Heart left ventricle (tissue), 13 donors: ENCODE results near the gene PDK2.

Source experiments
- POLR2A ChIP-seq, 2 donors: fragments of 450-650 bp; IDR thresholded peaks; one replicate each; pipeline ENCODE4 v1.6.1; 2017; ENCODE audit warnings: antibody characterized with exemption in 2 of 2, mild to moderate bottlenecking in 2 of 2, moderate library complexity in 2 of 2
- TF ChIP-seq, protein P1 (sequence below), 12 donors: fragments of 200-600 bp; sonication (generic) in 4 of 12; IDR thresholded peaks; one replicate each; pipeline versions ENCODE4 v1.5.0 to v1.8.0; 2018 to 2022; ENCODE audit warnings: antibody characterized with exemption in 12 of 12, mild to moderate bottlenecking in 5 of 12
- donor health status: ischemic (EF 13 %, LVEDD 7.1; RV severe dilation, severe dysfunction).
- donor health status: DM: no; HTN: yes; CAD: no.
- donor health status: DM: no; HTN: no; CAD: no.
- donor health status: ischemic (EF 25% LVEDD 6.9; RV normal size, moderate dysfunction).
- donor health status: ischemic (EF 25% LVEDD 5.7; RV mildly dilated, moderate dysfunction).
- donor health status: ischemic (EF 35%, LVEDD 5.7; RV mildly dilated, moderate dysfunction).
- donor health status: nonischemic (EF 11% LVEDD 7.7; RV severe dilation, severe dysfunction).
- donor health status: DM: yes; HTN: yes; CAD: no.
- donor health status: PGD.
- donor health status: ischemic (EF 29% LVEDD 5.4; RV normal size, mild dysfunction).
- donor health status: nonischemic (EF 23%, LVEDD 6.1; RV moderate dilation, normal function).

DNA sequence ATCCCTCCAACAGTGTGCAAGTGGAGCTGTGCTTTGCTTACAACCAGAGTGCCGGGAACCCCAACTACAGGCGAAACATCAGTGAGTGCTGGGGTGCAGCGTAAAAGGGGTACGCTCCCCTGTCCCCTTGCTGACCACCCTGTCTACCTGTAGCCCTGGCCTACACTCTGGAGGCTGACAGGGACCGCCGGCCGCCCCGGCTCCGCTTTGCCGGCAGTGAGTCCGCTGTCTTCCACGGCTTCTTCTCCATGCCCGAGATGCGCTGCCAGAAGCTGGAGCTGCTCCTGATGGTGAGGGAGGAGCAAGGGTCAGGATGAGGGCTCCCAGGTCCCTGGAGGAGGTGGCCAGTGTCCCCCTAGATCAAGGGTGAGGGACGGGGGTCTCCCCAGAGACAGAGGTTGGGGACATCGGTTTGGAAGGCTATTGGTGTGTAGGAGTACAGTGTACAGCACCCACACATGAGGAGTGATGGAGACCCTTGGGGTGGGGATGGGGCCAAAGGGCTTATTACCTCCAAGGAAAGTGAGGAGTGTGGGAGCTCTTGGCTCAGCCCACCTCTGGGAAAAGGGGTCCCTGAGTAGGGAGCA lies 19.6 kb upstream of the PDK2 start:
- TF ChIP-seq, protein P1, sequence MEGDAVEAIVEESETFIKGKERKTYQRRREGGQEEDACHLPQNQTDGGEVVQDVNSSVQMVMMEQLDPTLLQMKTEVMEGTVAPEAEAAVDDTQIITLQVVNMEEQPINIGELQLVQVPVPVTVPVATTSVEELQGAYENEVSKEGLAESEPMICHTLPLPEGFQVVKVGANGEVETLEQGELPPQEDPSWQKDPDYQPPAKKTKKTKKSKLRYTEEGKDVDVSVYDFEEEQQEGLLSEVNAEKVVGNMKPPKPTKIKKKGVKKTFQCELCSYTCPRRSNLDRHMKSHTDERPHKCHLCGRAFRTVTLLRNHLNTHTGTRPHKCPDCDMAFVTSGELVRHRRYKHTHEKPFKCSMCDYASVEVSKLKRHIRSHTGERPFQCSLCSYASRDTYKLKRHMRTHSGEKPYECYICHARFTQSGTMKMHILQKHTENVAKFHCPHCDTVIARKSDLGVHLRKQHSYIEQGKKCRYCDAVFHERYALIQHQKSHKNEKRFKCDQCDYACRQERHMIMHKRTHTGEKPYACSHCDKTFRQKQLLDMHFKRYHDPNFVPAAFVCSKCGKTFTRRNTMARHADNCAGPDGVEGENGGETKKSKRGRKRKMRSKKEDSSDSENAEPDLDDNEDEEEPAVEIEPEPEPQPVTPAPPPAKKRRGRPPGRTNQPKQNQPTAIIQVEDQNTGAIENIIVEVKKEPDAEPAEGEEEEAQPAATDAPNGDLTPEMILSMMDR (IDR thresholded peaks at IDR 0.05): no peak
- TF ChIP-seq POLR2A (IDR thresholded peaks at IDR 0.05): no peak
